ENCODE results near the gene ELANE.
A peak's percentile ranks its signal among the peaks of the same experiment; 100 is the strongest.

Gene ELANE

DNA sequence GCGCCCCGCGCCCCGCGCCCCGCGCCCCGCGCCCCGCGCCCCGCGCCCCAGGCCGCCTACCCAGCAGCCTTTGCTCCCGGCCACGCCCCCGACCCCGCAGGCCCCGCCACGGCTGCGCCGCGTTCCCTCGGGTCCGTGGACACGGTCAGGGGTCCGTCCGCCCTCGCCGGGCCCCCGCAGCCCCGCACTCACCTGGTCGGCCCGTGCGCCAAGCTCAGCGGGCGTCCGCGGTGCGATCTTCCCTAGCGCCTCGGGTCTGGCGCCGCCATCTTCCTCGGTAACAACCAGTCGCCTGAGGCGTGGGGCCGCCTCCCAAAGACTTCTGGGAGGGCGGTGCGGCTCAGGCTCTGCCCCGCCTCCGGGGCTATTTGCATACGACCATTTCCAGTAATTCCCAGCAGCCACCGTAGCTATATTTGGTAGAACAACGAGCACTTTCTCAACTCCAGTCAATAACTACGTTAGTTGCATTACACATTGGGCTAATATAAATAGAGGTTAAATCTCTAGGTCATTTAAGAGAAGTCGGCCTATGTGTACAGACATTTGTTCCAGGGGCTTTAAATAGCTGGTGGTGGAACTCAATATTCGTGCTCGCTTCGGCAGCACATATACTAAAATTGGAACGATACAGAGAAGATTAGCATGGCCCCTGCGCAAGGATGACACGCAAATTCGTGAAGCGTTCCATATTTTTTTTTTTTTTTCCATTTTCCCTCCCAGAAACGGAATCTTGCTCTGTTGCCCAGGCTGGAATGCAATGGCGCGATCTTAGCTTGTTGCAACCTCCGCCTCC lies 41.0 kb downstream of the ELANE start, which contains the start of the genes MED16 and RNU6-9:
TSS of gene MED16 (minus strand) at position 294 of the 796 bp plus-strand sequence. CDS start 2,056 bp downstream, outside the sequence.
TSS of gene RNU6-9 (plus strand) at position 591 of the 796 bp plus-strand sequence.
- Histone ChIP-seq H3K9me3 (ENCODE audit: control insufficient read depth, low read length) (no peaks in the 10 kb centered on the region), H3K4me1 (ENCODE audit: control insufficient read depth, insufficient read depth, low read length, poor library complexity, severe bottlenecking) (peaks cover 4% of the 10 kb centered on the region), H3K27ac (ENCODE audit: low read depth, low read length, severe bottlenecking) (peak within 1 kb of the TSS; percentile 99), H3K4me3 (ENCODE audit: extremely low read depth, insufficient read depth, low read length, poor library complexity, severe bottlenecking) (peak within 1 kb of the TSS; percentile 77), H3K36me3 (ENCODE audit: control insufficient read depth, insufficient read depth, low read length) (peaks cover 41% of the 10 kb centered on the region)
- 2% methylated on average over 43 to 48 of the region's 69 CpGs for WGBS, 2 experiments (ENCODE audit: insufficient coverage in 2 of 2)

DNA sequence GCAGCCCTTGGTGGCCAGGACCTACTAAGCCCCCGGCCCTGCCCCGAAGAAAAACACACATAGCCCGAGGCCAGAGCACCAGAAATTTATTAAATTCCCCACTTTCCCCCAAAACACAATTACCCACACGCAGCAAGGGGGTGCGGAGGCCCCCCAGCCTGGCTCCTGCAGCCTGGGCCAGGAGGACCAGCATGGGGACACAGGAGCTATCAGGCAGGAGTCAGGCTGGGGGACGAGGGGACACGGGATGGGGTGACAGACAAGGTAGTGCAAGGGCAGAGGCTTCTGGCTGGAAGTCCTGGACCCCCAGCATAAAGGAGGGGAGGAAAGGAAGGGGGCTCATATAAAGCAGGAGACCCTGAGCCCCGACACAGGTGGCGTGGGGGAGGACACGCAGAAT lies 44.3 kb downstream of the ELANE start:
- Histone ChIP-seq H3K4me1 (ENCODE audit: control insufficient read depth, insufficient read depth, low read length, poor library complexity, severe bottlenecking) (peaks cover 4% of the 10 kb centered on the region), H3K27ac (ENCODE audit: low read depth, low read length, severe bottlenecking) (no peak overlapping the region), H3K4me3 (ENCODE audit: extremely low read depth, insufficient read depth, low read length, poor library complexity, severe bottlenecking) (no peak overlapping the region), H3K36me3 (ENCODE audit: control insufficient read depth, insufficient read depth, low read length) (peaks cover 40% of the 10 kb centered on the region), H3K9me3 (ENCODE audit: control insufficient read depth, low read length) (no peaks in the 10 kb centered on the region)
- WGBS, 2 experiments (ENCODE audit: insufficient coverage in 2 of 2), result 90 to 97% methylated on average over 5 to 8 of the region's 10 CpGs

DNA sequence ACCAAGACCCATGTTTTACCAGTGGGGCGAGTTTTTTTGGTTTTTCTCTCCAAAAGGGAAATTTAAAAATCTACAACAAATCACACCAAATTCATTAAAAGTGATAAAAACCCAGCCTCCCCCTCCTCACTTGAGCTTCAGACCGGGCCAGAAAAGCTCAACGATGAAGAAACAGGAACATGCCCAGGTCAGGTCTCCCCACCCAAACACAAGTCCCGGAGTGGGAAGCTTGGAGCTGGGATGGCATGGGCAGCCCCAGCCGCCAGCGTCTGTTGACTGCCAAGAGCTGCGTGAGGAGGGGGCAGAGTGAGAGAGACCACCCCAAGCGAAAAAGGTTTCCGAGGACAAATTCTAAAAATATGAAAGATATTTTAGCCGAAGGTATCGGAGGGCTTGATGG lies 44.9 kb downstream of the ELANE start:
- Histone ChIP-seq H3K27ac (ENCODE audit: low read depth, low read length, severe bottlenecking) (no peak overlapping the region), H3K4me3 (ENCODE audit: extremely low read depth, insufficient read depth, low read length, poor library complexity, severe bottlenecking) (no peak overlapping the region), H3K9me3 (ENCODE audit: control insufficient read depth, low read length) (no peaks in the 10 kb centered on the region), H3K36me3 (ENCODE audit: control insufficient read depth, insufficient read depth, low read length) (peaks cover 45% of the 10 kb centered on the region), H3K4me1 (ENCODE audit: control insufficient read depth, insufficient read depth, low read length, poor library complexity, severe bottlenecking) (peaks cover under 1% of the 10 kb centered on the region)
- WGBS, 2 experiments (ENCODE audit: insufficient coverage in 2 of 2), result 86 to 96% methylated on average over 5 to 9 of the region's 11 CpGs

DNA sequence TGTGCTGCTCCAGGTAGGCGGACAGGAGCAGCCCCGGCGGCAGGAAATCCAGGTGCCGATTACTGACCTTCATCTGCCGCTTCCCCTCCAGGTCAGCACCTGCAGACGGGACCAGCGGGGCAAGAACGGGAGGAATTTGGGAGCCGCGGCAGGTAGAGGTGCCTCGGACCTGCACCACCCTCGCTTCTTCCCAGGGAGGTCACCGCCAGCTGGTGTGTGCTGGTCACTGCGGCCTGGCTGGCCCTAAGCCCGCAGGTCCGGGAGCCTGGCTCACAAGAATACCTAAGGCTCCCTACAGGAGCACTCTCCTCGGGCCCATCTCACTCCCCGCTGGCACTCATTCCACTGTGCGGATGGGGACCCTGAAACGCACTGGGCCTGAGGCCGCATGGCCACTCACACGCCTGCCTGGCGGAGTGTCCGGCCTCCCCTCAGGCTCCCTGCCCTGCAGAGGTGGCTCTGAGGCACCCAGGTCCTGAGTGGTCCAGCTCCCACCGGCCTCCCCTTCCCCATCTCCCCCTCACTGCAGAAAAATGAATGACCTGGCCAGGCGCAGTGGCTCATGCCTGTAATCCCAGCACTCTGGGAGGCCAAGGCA lies 45.4 kb downstream of the ELANE start:
- Histone ChIP-seq H3K4me3 (ENCODE audit: extremely low read depth, insufficient read depth, low read length, poor library complexity, severe bottlenecking) (no peak overlapping the region), H3K9me3 (ENCODE audit: control insufficient read depth, low read length) (no peaks in the 10 kb centered on the region), H3K4me1 (ENCODE audit: control insufficient read depth, insufficient read depth, low read length, poor library complexity, severe bottlenecking) (no peaks in the 10 kb centered on the region), H3K27ac (ENCODE audit: low read depth, low read length, severe bottlenecking) (no peak overlapping the region), H3K36me3 (ENCODE audit: control insufficient read depth, insufficient read depth, low read length) (peaks cover 49% of the 10 kb centered on the region)
- WGBS, 2 experiments (ENCODE audit: insufficient coverage in 2 of 2), result 87% methylated on average over 25 to 26 of the region's 26 CpGs

DNA sequence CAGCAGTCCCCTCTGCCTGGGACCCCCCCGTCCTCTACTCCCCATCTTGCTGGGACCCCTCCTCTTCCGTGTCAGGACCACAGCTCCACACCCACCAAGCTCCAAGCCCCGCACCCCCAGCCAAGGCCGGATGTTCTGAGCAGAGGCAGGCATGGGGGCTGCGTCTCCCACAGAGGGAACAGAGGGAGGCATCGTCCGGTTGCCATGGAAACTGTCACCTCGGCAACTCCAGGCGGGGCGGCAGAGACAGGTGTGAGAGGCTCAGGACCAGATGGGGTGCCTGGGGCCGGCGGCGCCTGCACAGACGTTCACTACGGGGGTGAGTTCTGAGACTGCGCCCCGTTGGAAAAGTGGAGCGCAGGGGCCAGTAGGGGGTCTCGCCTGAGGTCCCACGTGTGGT lies 46.6 kb downstream of the ELANE start:
- Histone ChIP-seq H3K27ac (ENCODE audit: low read depth, low read length, severe bottlenecking) (no peak overlapping the region), H3K36me3 (ENCODE audit: control insufficient read depth, insufficient read depth, low read length) (peaks cover 54% of the 10 kb centered on the region), H3K4me1 (ENCODE audit: control insufficient read depth, insufficient read depth, low read length, poor library complexity, severe bottlenecking) (no peaks in the 10 kb centered on the region), H3K4me3 (ENCODE audit: extremely low read depth, insufficient read depth, low read length, poor library complexity, severe bottlenecking) (no peak overlapping the region), H3K9me3 (ENCODE audit: control insufficient read depth, low read length) (no peaks in the 10 kb centered on the region)
- 85 to 91% methylated on average over 13 to 20 of the region's 20 CpGs for WGBS, 2 experiments (ENCODE audit: insufficient coverage in 2 of 2)

DNA sequence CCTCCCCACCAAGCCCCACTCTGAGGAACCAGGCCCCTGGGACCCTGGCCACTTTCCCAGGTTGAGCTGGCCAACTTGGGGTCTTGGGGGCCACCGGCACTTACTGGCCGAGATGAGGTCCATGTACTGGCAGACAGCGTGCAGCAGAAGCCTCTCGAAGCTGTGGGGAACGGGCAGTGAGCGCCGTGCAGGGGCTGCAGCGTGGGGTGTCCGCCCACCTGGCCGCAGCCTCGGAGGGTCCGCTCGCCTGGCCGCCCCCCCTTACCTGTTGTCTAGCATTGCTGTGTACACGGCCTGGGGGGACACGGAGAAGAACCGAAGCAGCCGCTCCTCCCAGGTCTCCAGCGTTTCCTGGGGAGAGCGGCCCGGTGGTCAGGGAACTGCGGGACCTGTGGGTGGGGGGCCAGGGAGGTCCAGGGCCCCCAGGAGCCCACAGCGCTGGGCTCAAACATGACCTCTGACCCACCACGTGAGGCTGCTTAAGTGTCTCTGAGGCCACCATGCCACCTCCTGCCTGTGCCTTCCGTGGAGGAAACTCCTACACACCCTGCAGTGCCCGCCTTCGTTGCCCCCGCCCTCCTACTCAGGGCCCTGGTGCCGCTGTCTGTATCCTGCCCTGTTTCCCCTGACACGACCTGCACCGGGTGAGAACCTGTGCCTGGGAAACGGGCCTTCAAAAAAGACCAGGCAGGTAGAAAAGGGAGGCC lies 47.4 kb downstream of the ELANE start:
- Histone ChIP-seq H3K9me3 (ENCODE audit: control insufficient read depth, low read length) (no peaks in the 10 kb centered on the region), H3K36me3 (ENCODE audit: control insufficient read depth, insufficient read depth, low read length) (peaks cover 57% of the 10 kb centered on the region), H3K27ac (ENCODE audit: low read depth, low read length, severe bottlenecking) (no peak overlapping the region), H3K4me1 (ENCODE audit: control insufficient read depth, insufficient read depth, low read length, poor library complexity, severe bottlenecking) (no peaks in the 10 kb centered on the region), H3K4me3 (ENCODE audit: extremely low read depth, insufficient read depth, low read length, poor library complexity, severe bottlenecking) (no peak overlapping the region)
- 90 to 94% methylated on average over 21 to 31 of the region's 32 CpGs for WGBS, 2 experiments (ENCODE audit: insufficient coverage in 2 of 2)

DNA sequence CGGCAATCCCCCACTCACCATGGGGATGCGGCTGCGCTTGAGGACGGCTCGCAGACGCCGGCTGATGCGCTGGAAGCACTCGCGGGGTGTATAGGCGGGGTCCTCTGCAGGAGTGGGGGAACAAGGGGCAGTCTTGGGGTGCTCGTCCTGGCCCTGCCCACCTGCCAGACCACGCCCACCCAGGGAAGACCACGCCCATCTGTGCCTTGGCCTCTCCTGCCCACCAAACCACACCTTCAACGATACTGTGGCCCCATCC lies 47.9 kb downstream of the ELANE start:
- WGBS, 2 experiments (ENCODE audit: insufficient coverage in 2 of 2), result 91 to 96% methylated on average over 13 of the region's 15 CpGs
- Histone ChIP-seq H3K4me1 (ENCODE audit: control insufficient read depth, insufficient read depth, low read length, poor library complexity, severe bottlenecking) (no peaks in the 10 kb centered on the region), H3K4me3 (ENCODE audit: extremely low read depth, insufficient read depth, low read length, poor library complexity, severe bottlenecking) (no peak overlapping the region), H3K9me3 (ENCODE audit: control insufficient read depth, low read length) (no peaks in the 10 kb centered on the region), H3K36me3 (ENCODE audit: control insufficient read depth, insufficient read depth, low read length) (peaks cover 57% of the 10 kb centered on the region), H3K27ac (ENCODE audit: low read depth, low read length, severe bottlenecking) (no peak overlapping the region)

DNA sequence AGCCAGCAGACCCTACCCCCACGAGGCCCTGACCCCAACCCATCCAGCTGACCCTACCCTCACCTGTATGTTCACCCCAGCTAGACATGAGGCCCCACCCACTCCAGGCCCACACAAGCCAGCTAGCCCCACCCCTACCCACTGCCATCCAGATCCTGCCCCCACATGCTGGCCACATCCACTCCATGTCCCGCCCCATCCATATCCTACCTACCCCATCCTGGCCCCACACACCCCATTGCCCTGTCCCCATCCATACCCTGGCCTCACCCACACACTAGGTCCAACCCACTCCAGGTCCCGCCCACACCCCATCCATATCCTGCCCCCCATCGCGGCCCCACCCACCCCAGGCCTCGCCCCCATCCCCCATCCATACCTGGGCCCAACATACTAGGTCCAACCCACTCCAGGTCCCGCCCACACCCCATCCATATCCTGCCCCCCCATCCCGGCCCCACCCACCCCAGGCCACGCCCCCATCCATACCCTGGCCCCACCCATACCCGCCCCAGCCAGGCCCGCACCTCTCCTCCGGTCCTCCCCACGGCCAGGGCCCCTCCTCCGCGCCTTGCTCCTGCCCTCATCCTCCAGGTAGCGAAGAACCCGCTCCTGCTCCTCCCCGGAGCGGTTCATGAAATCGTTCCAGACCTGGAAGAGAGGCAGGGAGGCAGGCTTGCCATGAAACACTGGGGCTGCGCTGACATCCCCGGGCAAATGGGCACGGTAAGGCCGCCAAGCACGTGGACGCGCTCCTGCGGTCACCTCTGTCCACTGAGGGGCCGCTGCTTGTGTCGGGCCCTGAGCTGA lies 48.4 kb downstream of the ELANE start:
- no peak overlapping the region for H3K27ac ChIP-seq (ENCODE audit: low read depth, low read length, severe bottlenecking)
- 91 to 93% methylated on average over 21 to 23 of the region's 30 CpGs for WGBS, 2 experiments (ENCODE audit: insufficient coverage in 2 of 2)
- H3K36me3 ChIP-seq (ENCODE audit: control insufficient read depth, insufficient read depth, low read length), result peaks cover 57% of the 10 kb centered on the region
- no peak overlapping the region for H3K4me3 ChIP-seq (ENCODE audit: extremely low read depth, insufficient read depth, low read length, poor library complexity, severe bottlenecking)
- no peaks in the 10 kb centered on the region for H3K9me3 ChIP-seq (ENCODE audit: control insufficient read depth, low read length)
- H3K4me1 ChIP-seq (ENCODE audit: control insufficient read depth, insufficient read depth, low read length, poor library complexity, severe bottlenecking), result no peaks in the 10 kb centered on the region

DNA sequence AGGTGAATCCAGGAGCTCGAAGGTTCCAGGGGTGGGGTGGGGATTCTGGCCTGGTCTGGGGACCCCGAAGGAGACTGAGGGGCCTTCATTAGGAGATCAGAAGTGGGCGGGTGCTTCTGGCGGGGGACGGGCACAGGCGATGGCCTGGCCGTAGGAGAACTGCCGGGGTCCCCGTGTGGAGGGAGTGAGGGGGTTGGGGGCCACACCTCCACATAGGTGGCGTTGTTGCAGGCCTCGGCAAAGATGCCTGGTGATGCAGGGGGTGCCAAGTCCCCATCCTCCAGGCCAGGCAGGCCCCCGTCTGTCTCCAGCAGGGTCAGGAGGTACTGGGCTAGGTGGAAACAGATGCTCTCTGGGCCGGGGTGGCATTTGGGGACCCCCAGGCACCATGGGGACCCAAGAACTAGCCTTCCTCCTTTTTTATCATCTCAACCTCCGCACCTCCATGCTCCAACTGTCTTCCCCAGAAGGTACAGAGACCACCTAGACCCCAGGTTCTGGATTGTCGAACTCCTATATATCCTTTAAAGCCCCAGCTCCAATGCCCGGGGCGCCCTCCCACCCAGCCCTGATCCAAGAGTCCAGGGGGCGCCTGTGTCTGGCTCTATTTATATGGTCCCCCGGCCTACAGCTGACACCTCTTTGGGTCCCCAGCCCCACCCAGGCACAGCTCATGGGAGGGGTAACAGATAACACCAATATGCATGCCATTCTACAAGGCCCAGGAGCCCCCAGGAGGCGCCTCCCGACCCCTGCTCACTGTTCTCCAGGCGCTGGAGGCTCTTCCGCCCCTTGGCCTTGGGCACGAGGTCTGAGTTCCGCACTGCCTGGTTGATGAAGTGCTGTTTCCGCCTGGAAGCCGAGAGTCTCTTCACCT lies 49.4 kb downstream of the ELANE start:
- Histone ChIP-seq H3K36me3 (ENCODE audit: control insufficient read depth, insufficient read depth, low read length) (peaks cover 55% of the 10 kb centered on the region), H3K4me1 (ENCODE audit: control insufficient read depth, insufficient read depth, low read length, poor library complexity, severe bottlenecking) (no peaks in the 10 kb centered on the region), H3K4me3 (ENCODE audit: extremely low read depth, insufficient read depth, low read length, poor library complexity, severe bottlenecking) (no peak overlapping the region), H3K27ac (ENCODE audit: low read depth, low read length, severe bottlenecking) (no peak overlapping the region), H3K9me3 (ENCODE audit: control insufficient read depth, low read length) (no peaks in the 10 kb centered on the region)
- WGBS, 2 experiments (ENCODE audit: insufficient coverage in 2 of 2), result 90 to 96% methylated on average over 19 to 25 of the region's 27 CpGs

DNA sequence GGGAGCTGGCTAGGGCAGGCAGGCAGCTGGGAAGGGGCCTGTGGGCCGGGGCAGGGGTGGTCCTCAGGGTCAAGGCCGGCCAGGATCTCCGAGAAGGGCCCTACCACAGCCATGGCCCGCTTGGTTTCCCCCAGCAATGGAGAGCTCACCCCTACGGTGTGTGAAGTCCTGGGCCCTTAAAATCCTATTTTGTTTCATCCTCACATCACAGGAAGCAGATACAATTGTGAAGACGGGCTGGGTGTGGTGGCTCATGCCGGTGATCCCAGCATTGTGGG lies 49.9 kb downstream of the ELANE start:
- H3K4me1 ChIP-seq (ENCODE audit: control insufficient read depth, insufficient read depth, low read length, poor library complexity, severe bottlenecking), result no peaks in the 10 kb centered on the region
- no peaks in the 10 kb centered on the region for H3K9me3 ChIP-seq (ENCODE audit: control insufficient read depth, low read length)
- WGBS, 2 experiments (ENCODE audit: insufficient coverage in 2 of 2), result 91 to 98% methylated on average over 5 to 6 of the region's 7 CpGs
- H3K27ac ChIP-seq (ENCODE audit: low read depth, low read length, severe bottlenecking), result no peak overlapping the region
- H3K36me3 ChIP-seq (ENCODE audit: control insufficient read depth, insufficient read depth, low read length), result peaks cover 49% of the 10 kb centered on the region
- H3K4me3 ChIP-seq (ENCODE audit: extremely low read depth, insufficient read depth, low read length, poor library complexity, severe bottlenecking), result no peak overlapping the region

Measured in mesodermal cell (in vitro differentiated cells).